A549 (cell line): ENCODE data around the gene NRIP2. TPM values are rescaled to one million over a fixed set of nuclear protein-coding genes. Genes with fewer than 3 reads are reported as not detected.

Source experiments
- ATAC-seq, 2 experiments: fragments of 200-7000 bp in 1 of 2; fragments of >200 bp in 1 of 2; cut with Nextera tagmentation in 1 of 2; cut with Tn5 transposase in 1 of 2; 3 replicates each; pipeline versions ENCODE4 v1.8.0 to v1.9.1; 2018 to 2020; ENCODE audit warnings: mild to moderate bottlenecking in 1 of 2, moderate library complexity in 1 of 2
- CTCF ChIA-PET: fragments of 300-600 bp; sonication (Branson Sonifier 250); formaldehyde crosslinking; extraction: SDS; loops from one replicate; lab custom pipeline; 2021; ENCODE audit warnings: antibody characterized with exemption, inconsistent platforms; lab: Yijun Ruan, JAX
- POLR2A ChIA-PET: fragments of 350-600 bp; formaldehyde crosslinking; extraction: SDS; loops from one replicate; lab custom pipeline; 2021; ENCODE audit warnings: antibody characterized with exemption, inconsistent platforms; lab: Yijun Ruan, JAX
- DNase-seq, 2 experiments: peaks; one replicate each; pipeline versions ENCODE4 v3.0.0 to v3.0.0-alpha.2; 2011 to 2016; ENCODE audit warnings: low read depth in 1 of 2, low spot score in 1 of 2
- FAIRE-seq: peaks from 2 replicates; lab custom pipeline; 2011; peaks lifted over from hg19 to GRCh38; lab: Jason Lieb, UNC
- H3K27ac ChIP-seq, 2 experiments: fragments of >200 bp; sonication (Bioruptor Twin); formaldehyde crosslinking; 3 replicates each; pipeline ENCODE4 v1.5.1; 2016 to 2017
- H3K4me1 ChIP-seq: fragments of >200 bp; sonication (Bioruptor Twin); formaldehyde crosslinking; 3 replicates; pipeline ENCODE4 v1.6.1; 2016
- H3K4me2 ChIP-seq: fragments of >200 bp; sonication (Bioruptor Twin); formaldehyde crosslinking; 3 replicates; pipeline ENCODE4 v1.6.1; 2016
- H3K4me3 ChIP-seq: fragments of >200 bp; sonication (Bioruptor Twin); formaldehyde crosslinking; 3 replicates; pipeline ENCODE4 v1.5.1; 2016
- H3K9me3 ChIP-seq: fragments of >200 bp; sonication (Bioruptor Twin); formaldehyde crosslinking; 3 replicates; pipeline ENCODE4 v1.6.1; 2016
- CBX2 ChIP-seq: fragments of 200-600 bp; sonication (generic); IDR thresholded peaks from 2 replicates; pipeline ENCODE4 v1.6.1; 2016; ENCODE audit warnings: low read depth, mild to moderate bottlenecking, borderline replicate concordance
- CHD4 ChIP-seq: fragments of 200-600 bp; sonication (generic); IDR thresholded peaks from 2 replicates; pipeline ENCODE4 v1.6.1; 2016; ENCODE audit warnings: antibody characterized with exemption, mild to moderate bottlenecking, borderline replicate concordance
- ESRRA ChIP-seq: fragments of 150-350 bp; IDR thresholded peaks from 2 replicates; pipeline ENCODE4 v1.6.1; 2014; ENCODE audit warnings: mild to moderate bottlenecking, low read length, borderline replicate concordance
- FOSB ChIP-seq: fragments of 250-450 bp; sonication (Bioruptor Pico); IDR thresholded peaks from 2 replicates; pipeline ENCODE4 v1.5.0; 2020; ENCODE audit warnings: mild to moderate bottlenecking, moderate library complexity
- GATA3 ChIP-seq: IDR thresholded peaks from 2 replicates; pipeline ENCODE4 v1.6.1; 2012; ENCODE audit warnings: borderline replicate concordance
- HDAC2 ChIP-seq: fragments of 200-600 bp; sonication (generic); IDR thresholded peaks from 2 replicates; pipeline ENCODE4 v1.6.1; 2016
- HMGXB4 ChIP-seq: fragments of 250-450 bp; sonication (Bioruptor Pico); IDR thresholded peaks from 2 replicates; pipeline ENCODE4 v1.5.0; 2021; ENCODE audit warnings: mild to moderate bottlenecking, moderate library complexity, borderline replicate concordance
- KDM1A ChIP-seq: fragments of 200-600 bp; sonication (generic); IDR thresholded peaks from 2 replicates; pipeline ENCODE4 v1.6.1; 2016; ENCODE audit warnings: low read depth, mild to moderate bottlenecking
- MAX ChIP-seq: IDR thresholded peaks from 2 replicates; pipeline ENCODE4 v1.6.1; 2012
- MYC ChIP-seq: IDR thresholded peaks from 2 replicates; pipeline ENCODE4 v1.6.1; 2012; ENCODE audit warnings: mild to moderate bottlenecking, inconsistent platforms, low read length, improper control_type of control experiment, borderline replicate concordance
- NFE2L2 ChIP-seq: fragments of 150-350 bp; conservative IDR thresholded peaks from 2 replicates; pipeline ENCODE4 v1.6.1; 2014; ENCODE audit warnings: low read length
- POLR2A ChIP-seq: IDR thresholded peaks from 2 replicates; pipeline ENCODE4 v1.6.1; 2012; ENCODE audit warnings: mild to moderate bottlenecking, low read length
- POLR2AphosphoS2 ChIP-seq: conservative IDR thresholded peaks from 2 replicates; pipeline ENCODE4 v1.6.1; 2012; ENCODE audit warnings: low read length, improper control_type of control experiment, inconsistent platforms
- RAD21 ChIP-seq, 2 experiments: fragments of >200 bp in 1 of 2; sonication (Bioruptor Twin) in 1 of 2; formaldehyde crosslinking in 1 of 2; IDR thresholded peaks in 1 of 2; conservative IDR thresholded peaks in 1 of 2; 2 replicates in 1 of 2; 3 replicates in 1 of 2; pipeline ENCODE4 v1.6.1; 2012 to 2018; ENCODE audit warnings: inconsistent platforms in 1 of 2
- RARB ChIP-seq: fragments of 250-450 bp; sonication (Bioruptor Pico); IDR thresholded peaks from 2 replicates; pipeline ENCODE4 v1.8.0; 2021; ENCODE audit warnings: mild to moderate bottlenecking, moderate library complexity
- RNF2 ChIP-seq: fragments of 200-600 bp; sonication (generic); IDR thresholded peaks from 2 replicates; pipeline ENCODE4 v1.6.1; 2016; ENCODE audit warnings: low read depth, mild to moderate bottlenecking, antibody characterized with exemption, moderate library complexity, borderline replicate concordance
- ZNF302 ChIP-seq: fragments of 250-450 bp; sonication (Bioruptor Pico); IDR thresholded peaks from 2 replicates; pipeline ENCODE4 v1.9.0; 2021; ENCODE audit warnings: inconsistent platforms, mild to moderate bottlenecking, moderate library complexity
- WGBS: methylation state at CpG from one replicate; pipeline ENCODE4 v1.1.6; 2017; ENCODE audit errors: missing lambda C conversion rate; 5-methylcytosine and 5-hydroxymethylcytosine counted together
- polyA plus RNA-seq, 4 experiments: library from polyadenylated mRNA; depleted of rRNA in 3 of 4; stranded (reverse); fragments of >200 nt; fragmentation: RNase III in 1 of 4; extraction: RNeasy Plus Mini Kit Qiagen cat#74134 plus additional on column Dnase treatment in 1 of 4; gene quantifications; 2 replicates in 3 of 4; 3 replicates in 1 of 4; pipeline ENCODE4 v1.2.3, GENCODE V29; 2011 to 2017
- TF ChIP-seq, protein P1 (sequence below): fragments of 200-600 bp; sonication (generic); IDR thresholded peaks from 2 replicates; pipeline ENCODE4 v1.6.1; 2016; ENCODE audit warnings: antibody characterized with exemption, mild to moderate bottlenecking, moderate library complexity
- TF ChIP-seq, protein P2 (sequence below): IDR thresholded peaks from 2 replicates; pipeline ENCODE4 v1.6.1; 2012

NRIP2 gene
- polyA plus RNA-seq, 2 of the 4 experiments (the other 2 are of a cell fraction) = not detected

GRCh38 chr12:2841056-2841650 lies 6.3 kb upstream of the NRIP2 start:
- POLR2A ChIA-PET = no interaction called here
- H3K9me3 ChIP-seq = no peaks in the 10 kb centered on the region
- H3K4me1 ChIP-seq = 0 out of 3 replicates have a peak, but pooled peaks cover 4% of the 10 kb centered on the region
- no peak overlapping the region for H3K4me3 ChIP-seq
- no peak overlapping the region for H3K27ac ChIP-seq
- FAIRE-seq = no peak
- DNase-seq = no peak
- 75% methylated on average over 9 of the region's 9 CpGs for WGBS
- CTCF ChIA-PET = interaction anchor here (1.6 kb wide), 1 partner anchor 13 kb away, joined by 9 read pairs; no protein-coding TSS in a partner anchor
- ATAC-seq = no peak; a peak in 1 of 6 replicates
- no peak overlapping the region for H3K4me2 ChIP-seq
- no peak for TF ChIP-seq MYC
- no peak for TF ChIP-seq FOSB (CRISPR knock-in tag)
- TF ChIP-seq GATA3 = no peak
- TF ChIP-seq CBX2 = no peak
- no peak for TF ChIP-seq POLR2A
- no peak for TF ChIP-seq ZNF302 (CRISPR knock-in tag)

GRCh38 chr12:2836574-2836973 lies 1.7 kb upstream of the NRIP2 start:
- ChIA-PET CTCF (interaction anchor here (1.1 to 3.2 kb wide), 4 partner anchors 9 to 108 kb away, joined by 3 to 18 read pairs (median 3); no protein-coding TSS in a partner anchor), POLR2A (no interaction called here)
- H3K4me2 ChIP-seq = no peak overlapping the region
- no peaks in the 10 kb centered on the region for H3K4me1 ChIP-seq
- FAIRE-seq (no peak), DNase-seq (no peak), ATAC-seq (no peak)
- no peak overlapping the region for H3K4me3 ChIP-seq
- H3K27ac ChIP-seq = no peak overlapping the region
- no peak for TF ChIP-seq RNF2
- TF ChIP-seq MAX = no peak
- no peak for TF ChIP-seq NFE2L2
- no peak for TF ChIP-seq HDAC2
- no peak for TF ChIP-seq ESRRA
- no peak for TF ChIP-seq RAD21 (conservative IDR thresholded peaks at IDR 0.05 in 1 of 2, IDR thresholded peaks at IDR 0.05 in 1 of 2)
- TF ChIP-seq RARB (CRISPR knock-in tag) = no peak
- TF ChIP-seq CHD4 = no peak
- 88% methylated on average over 8 of the region's 8 CpGs for WGBS
- no peaks in the 10 kb centered on the region for H3K9me3 ChIP-seq

DNA sequence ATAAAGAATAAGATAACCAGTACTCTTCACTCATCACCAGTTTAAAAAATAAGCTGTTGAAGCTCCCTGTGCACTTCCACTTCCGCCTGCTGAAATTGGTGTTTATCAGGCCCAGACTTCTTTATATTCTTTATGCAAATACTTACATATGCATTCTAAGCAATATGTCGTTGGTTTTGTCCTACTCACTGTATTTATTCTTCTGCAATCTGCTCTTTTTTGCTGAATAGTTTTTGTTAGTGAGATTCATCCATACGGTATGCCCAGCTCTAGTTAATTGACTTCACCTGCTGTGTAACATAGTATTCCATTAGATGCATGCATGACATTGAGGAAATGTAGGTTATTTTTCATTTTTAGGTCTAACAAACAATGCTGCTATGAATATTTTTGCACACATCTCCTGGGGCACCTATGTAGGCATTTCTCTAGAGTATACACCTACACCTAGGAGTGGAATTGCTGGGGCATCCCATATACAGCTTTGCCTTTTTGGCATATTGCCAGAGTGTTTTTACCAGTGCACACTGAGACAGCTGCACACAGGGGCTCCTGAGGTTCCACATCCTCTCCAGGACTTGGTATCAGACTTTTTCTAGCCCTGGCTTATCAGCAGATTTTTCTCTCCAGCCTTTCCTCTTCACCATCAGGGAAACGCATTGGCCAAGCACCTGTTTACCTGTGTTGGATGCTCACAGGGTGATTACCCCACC lies 1.0 kb upstream of the NRIP2 start:
- CTCF ChIA-PET = interaction anchor here (1.1 to 3.2 kb wide), 4 partner anchors 10 to 108 kb away, joined by 3 to 18 read pairs (median 3); no protein-coding TSS in a partner anchor

More for the DNA sequence above, 1.0 kb upstream of the NRIP2 start:
- no peak overlapping the region for H3K4me2 ChIP-seq
- no peak for DNase-seq
- no peaks in the 10 kb centered on the region for H3K9me3 ChIP-seq
- no peaks in the 10 kb centered on the region for H3K4me1 ChIP-seq
- no peak overlapping the region for H3K27ac ChIP-seq
- 87% methylated on average over 4 of the region's 4 CpGs for WGBS
- POLR2A ChIA-PET = no interaction called here
- TF ChIP-seq NFE2L2 (no peak), POLR2AphosphoS2 (no peak), MAX (no peak), HMGXB4 (CRISPR knock-in tag) (no peak), KDM1A (no peak), RARB (CRISPR knock-in tag) (no peak)
- TF ChIP-seq, protein P1, sequence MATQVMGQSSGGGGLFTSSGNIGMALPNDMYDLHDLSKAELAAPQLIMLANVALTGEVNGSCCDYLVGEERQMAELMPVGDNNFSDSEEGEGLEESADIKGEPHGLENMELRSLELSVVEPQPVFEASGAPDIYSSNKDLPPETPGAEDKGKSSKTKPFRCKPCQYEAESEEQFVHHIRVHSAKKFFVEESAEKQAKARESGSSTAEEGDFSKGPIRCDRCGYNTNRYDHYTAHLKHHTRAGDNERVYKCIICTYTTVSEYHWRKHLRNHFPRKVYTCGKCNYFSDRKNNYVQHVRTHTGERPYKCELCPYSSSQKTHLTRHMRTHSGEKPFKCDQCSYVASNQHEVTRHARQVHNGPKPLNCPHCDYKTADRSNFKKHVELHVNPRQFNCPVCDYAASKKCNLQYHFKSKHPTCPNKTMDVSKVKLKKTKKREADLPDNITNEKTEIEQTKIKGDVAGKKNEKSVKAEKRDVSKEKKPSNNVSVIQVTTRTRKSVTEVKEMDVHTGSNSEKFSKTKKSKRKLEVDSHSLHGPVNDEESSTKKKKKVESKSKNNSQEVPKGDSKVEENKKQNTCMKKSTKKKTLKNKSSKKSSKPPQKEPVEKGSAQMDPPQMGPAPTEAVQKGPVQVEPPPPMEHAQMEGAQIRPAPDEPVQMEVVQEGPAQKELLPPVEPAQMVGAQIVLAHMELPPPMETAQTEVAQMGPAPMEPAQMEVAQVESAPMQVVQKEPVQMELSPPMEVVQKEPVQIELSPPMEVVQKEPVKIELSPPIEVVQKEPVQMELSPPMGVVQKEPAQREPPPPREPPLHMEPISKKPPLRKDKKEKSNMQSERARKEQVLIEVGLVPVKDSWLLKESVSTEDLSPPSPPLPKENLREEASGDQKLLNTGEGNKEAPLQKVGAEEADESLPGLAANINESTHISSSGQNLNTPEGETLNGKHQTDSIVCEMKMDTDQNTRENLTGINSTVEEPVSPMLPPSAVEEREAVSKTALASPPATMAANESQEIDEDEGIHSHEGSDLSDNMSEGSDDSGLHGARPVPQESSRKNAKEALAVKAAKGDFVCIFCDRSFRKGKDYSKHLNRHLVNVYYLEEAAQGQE = no peak
- TF ChIP-seq, protein P2, sequence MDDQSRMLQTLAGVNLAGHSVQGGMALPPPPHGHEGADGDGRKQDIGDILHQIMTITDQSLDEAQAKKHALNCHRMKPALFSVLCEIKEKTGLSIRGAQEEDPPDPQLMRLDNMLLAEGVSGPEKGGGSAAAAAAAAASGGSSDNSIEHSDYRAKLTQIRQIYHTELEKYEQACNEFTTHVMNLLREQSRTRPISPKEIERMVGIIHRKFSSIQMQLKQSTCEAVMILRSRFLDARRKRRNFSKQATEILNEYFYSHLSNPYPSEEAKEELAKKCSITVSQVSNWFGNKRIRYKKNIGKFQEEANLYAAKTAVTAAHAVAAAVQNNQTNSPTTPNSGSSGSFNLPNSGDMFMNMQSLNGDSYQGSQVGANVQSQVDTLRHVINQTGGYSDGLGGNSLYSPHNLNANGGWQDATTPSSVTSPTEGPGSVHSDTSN = no peak
- TF ChIP-seq, all 56 proteins: peak for 0
- FAIRE-seq (no peak), ATAC-seq (no peak)
- no peak overlapping the region for H3K4me3 ChIP-seq
